Suprapubic skin (tissue), 4 donors: ENCODE data around the gene LGALS14.

ENCODE experiments used
- CTCF ChIP-seq, 2 donors: fragments of 200-600 bp in 1 of 2; fragments of 450-650 bp in 1 of 2; sonication (generic) in 1 of 2; IDR thresholded peaks; one replicate each; pipeline ENCODE4 v1.5.1; 2016 to 2019; ENCODE audit warnings: antibody characterized with exemption in 2 of 2, mild to moderate bottlenecking in 1 of 2, moderate library complexity in 1 of 2
- POLR2A ChIP-seq, 2 donors: fragments of 450-650 bp; IDR thresholded peaks; one replicate each; pipeline ENCODE4 v1.6.1; 2017; ENCODE audit warnings: antibody characterized with exemption in 2 of 2, mild to moderate bottlenecking in 2 of 2, moderate library complexity in 2 of 2
- POLR2AphosphoS5 ChIP-seq, 3 donors: sonication (generic); formaldehyde crosslinking; IDR thresholded peaks; one replicate each; pipeline ENCODE4 v1.6.1; 2017; ENCODE audit warnings: antibody characterized with exemption in 3 of 3

- TF ChIP-seq CTCF (IDR thresholded peaks at IDR 0.05) (no peak), POLR2AphosphoS5 (IDR thresholded peaks at IDR 0.05) (no peak), POLR2A (IDR thresholded peaks at IDR 0.05) (no peak)
These were observed 50.7 kb downstream of the LGALS14 start for GRCh38 chr19:39754971-39755370.
